ENCODE results near the gene ITIH2. TPM values are rescaled to one million over a fixed set of nuclear protein-coding genes. Genes with fewer than 3 reads are reported as not detected.

The ITIH2 gene
- total and polyA plus RNA-seq, 4 donors: 261 to 1,345 (median 532) TPM

DNA sequence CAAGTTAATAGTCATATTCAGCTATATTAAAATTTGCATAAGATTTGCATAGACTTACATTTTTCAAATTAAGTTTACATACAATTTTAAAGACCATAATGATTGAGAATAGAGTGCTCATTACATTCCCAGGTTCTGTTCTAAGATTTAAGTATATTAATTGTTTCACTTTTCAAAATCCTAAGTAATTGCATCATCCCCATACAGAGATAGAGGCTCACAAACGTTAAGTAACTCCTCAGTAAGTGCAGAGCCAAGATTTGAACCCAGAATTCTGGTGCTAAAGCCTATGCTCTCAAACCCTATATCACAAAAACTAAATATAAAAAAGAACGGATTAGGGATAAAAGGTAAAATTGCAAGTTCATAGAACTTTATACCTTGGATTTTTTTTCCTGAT lies 38.4 kb upstream of the ITIH2 start (continued):
- TF ChIP-seq, protein P1, sequence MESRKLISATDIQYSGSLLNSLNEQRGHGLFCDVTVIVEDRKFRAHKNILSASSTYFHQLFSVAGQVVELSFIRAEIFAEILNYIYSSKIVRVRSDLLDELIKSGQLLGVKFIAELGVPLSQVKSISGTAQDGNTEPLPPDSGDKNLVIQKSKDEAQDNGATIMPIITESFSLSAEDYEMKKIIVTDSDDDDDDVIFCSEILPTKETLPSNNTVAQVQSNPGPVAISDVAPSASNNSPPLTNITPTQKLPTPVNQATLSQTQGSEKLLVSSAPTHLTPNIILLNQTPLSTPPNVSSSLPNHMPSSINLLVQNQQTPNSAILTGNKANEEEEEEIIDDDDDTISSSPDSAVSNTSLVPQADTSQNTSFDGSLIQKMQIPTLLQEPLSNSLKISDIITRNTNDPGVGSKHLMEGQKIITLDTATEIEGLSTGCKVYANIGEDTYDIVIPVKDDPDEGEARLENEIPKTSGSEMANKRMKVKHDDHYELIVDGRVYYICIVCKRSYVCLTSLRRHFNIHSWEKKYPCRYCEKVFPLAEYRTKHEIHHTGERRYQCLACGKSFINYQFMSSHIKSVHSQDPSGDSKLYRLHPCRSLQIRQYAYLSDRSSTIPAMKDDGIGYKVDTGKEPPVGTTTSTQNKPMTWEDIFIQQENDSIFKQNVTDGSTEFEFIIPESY (IDR thresholded peaks at IDR 0.05): no peak
- TF ChIP-seq GABPA (IDR thresholded peaks at IDR 0.05 in 1 of 2, conservative IDR thresholded peaks at IDR 0.05 in 1 of 2) (no peak), RXRA (IDR thresholded peaks at IDR 0.05) (no peak), RAD21 (IDR thresholded peaks at IDR 0.05) (no peak), FOXA1 (IDR thresholded peaks at IDR 0.05) (no peak), FOXA2 (IDR thresholded peaks at IDR 0.05) (no peak), SP1 (IDR thresholded peaks at IDR 0.05) (no peak)
- TF ChIP-seq, protein P2, sequence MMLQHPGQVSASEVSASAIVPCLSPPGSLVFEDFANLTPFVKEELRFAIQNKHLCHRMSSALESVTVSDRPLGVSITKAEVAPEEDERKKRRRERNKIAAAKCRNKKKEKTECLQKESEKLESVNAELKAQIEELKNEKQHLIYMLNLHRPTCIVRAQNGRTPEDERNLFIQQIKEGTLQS (IDR thresholded peaks at IDR 0.05): no peak

DNA sequence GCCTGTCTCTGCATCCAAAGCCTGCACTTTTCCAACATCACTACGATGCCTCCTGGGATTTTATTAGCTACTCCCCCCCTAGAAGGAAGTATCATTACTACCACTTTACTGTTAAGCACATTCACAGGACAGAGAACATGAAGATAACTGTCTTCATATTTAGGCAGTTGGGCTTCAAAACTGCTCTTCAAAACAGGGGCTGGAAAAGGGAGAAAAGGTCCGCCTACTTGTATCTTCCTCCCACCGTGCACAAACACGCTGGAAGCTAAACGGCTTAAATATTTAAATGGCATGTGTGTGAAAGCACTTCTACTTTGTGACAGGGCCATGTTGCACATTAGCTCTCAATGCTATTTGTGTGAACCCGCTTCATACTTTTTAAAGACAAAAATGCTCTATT lies 37.3 kb upstream of the ITIH2 start:
- no peak for TF ChIP-seq RXRA (IDR thresholded peaks at IDR 0.05)
- TF ChIP-seq, protein P1 (IDR thresholded peaks at IDR 0.05): no peak
- TF ChIP-seq FOXA1 (IDR thresholded peaks at IDR 0.05): no peak
- no peak for TF ChIP-seq SP1 (IDR thresholded peaks at IDR 0.05)
- TF ChIP-seq, protein P3, sequence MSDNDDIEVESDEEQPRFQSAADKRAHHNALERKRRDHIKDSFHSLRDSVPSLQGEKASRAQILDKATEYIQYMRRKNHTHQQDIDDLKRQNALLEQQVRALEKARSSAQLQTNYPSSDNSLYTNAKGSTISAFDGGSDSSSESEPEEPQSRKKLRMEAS (IDR thresholded peaks at IDR 0.05): no peak
- Histone ChIP-seq H3K9ac (ENCODE audit: low read depth in 1 of 2, low read length in 2 of 2) (no peak overlapping the region), H3K36me3 (ENCODE audit: control insufficient read depth in 4 of 4, insufficient read depth in 3 of 4, low read depth in 1 of 4, low read length in 3 of 4) (peaks cover 0 to 1% (median 0%) of the 10 kb centered on the region in 4 donors), H3K4me1 (ENCODE audit: control insufficient read depth in 4 of 4, insufficient read depth in 4 of 4, low read length in 3 of 4) (peaks cover 0 to 11% (median 10%) of the 10 kb centered on the region in 4 donors), H3K9me3 (ENCODE audit: control insufficient read depth in 4 of 4, low read length in 3 of 4) (no peaks in the 10 kb centered on the region), H3K4me3 (ENCODE audit: low read depth in 1 of 3, low read length in 3 of 3) (peak overlapping the region in 1 of 3 donors; percentile 51), H3K27me3 (ENCODE audit: control insufficient read depth in 4 of 4, insufficient read depth in 4 of 4, low read length in 3 of 4) (peaks cover 0 to 13% (median 7%) of the 10 kb centered on the region in 4 donors), H3K27ac (ENCODE audit: low read depth in 1 of 2, low read length in 2 of 2) (no peak overlapping the region)
- DNase-seq (ENCODE audit: low spot score): no peak
- WGBS: 19% methylated on average over 6 of the region's 6 CpGs

DNA sequence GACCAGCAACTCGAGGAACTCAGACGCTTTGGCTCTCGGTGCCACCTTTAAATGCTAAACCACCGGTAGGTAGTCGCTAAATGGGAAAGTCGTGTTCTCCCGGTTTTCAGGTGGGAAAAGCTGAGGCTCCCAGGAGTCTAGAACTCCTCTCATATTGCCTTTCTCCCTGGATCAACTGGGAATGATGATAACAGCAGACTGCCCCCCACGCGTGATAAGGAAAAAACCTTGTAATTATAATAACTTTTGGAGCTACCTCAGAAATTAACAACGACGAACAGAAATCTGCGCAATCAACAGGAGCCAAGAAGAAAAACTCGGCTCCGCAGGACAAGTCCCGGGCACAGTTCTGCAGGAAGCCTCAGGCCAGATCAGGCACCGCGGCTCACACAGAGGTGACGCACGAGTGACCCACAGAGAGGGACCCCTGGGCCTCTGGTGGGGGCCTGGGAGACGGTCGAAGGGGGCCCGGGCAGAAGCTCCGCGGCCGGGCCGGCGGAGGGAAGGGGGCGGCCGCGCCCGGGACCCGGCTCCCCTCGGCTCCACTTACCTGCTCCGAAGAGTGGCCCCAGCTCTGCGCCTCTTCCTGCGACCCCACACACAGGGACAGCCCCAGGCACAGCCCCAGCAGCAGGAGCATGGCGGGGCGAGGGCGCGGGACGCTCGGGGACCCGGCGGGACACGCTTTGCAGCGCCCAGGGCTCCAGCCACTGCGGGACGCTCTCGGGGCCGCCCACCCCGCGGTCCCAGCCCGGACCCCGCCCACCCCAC lies 36.7 kb upstream of the ITIH2 start, which contains the start of gene ITIH5:
Gene ITIH5, minus strand, starts transcription at position 714 of the 771 bp plus-strand sequence. Its CDS starts 74 bp downstream, at position 640.
- H3K27ac ChIP-seq (ENCODE audit: low read depth in 1 of 2, low read length in 2 of 2): no peak within 1 kb of the TSS
- DNase-seq (ENCODE audit: low spot score): no peak
- H3K36me3 ChIP-seq (ENCODE audit: control insufficient read depth in 4 of 4, insufficient read depth in 3 of 4, low read depth in 1 of 4, low read length in 3 of 4): peaks cover 0 to 1% (median 0%) of the 10 kb centered on the region in 4 donors
- no peak for TF ChIP-seq HNF4A (conservative IDR thresholded peaks at IDR 0.05)
- peaks cover 0 to 11% (median 10%) of the 10 kb centered on the region in 4 donors for H3K4me1 ChIP-seq (ENCODE audit: control insufficient read depth in 4 of 4, insufficient read depth in 4 of 4, low read length in 3 of 4)
- peak within 1 kb of the TSS in 2 of 3 donors; percentile 36 to 51 for H3K4me3 ChIP-seq (ENCODE audit: low read depth in 1 of 3, low read length in 3 of 3)
- no peaks in the 10 kb centered on the region for H3K9me3 ChIP-seq (ENCODE audit: control insufficient read depth in 4 of 4, low read length in 3 of 4)
- WGBS: 4% methylated on average over 54 of the region's 54 CpGs
- H3K27me3 ChIP-seq (ENCODE audit: control insufficient read depth in 4 of 4, insufficient read depth in 4 of 4, low read length in 3 of 4): peaks cover 0 to 13% (median 7%) of the 10 kb centered on the region in 4 donors
- H3K9ac ChIP-seq (ENCODE audit: low read depth in 1 of 2, low read length in 2 of 2): no peak within 1 kb of the TSS

Data from liver (tissue), 9 donors.